Adrenal gland (tissue), 12 donors: ENCODE measurements around the gene SUMO4. TPM values are rescaled to one million over a fixed set of nuclear protein-coding genes. Genes with fewer than 3 reads are reported as not detected.

Experiments used
- DNase-seq, 7 donors: peaks; one replicate each; pipeline ENCODE4 v3.0.0-alpha.2; 2019 to 2020
- H3K27ac ChIP-seq, 5 donors: fragments of 200-600 bp; sonication (generic) in 4 of 5; 1 replicate in 3 of 5; 2 replicates in 2 of 5; pipeline versions ENCODE4 v1.5.1 to v1.8.0; 2016 to 2020; ENCODE audit warnings: mild to moderate bottlenecking in 1 of 5
- H3K27me3 ChIP-seq: fragments of 200-600 bp; 2 replicates; pipeline ENCODE4 v1.8.0; 2021
- H3K36me3 ChIP-seq, 2 donors: fragments of 200-600 bp; replicated peaks in 1 of 2; 1 replicate in 1 of 2; 2 replicates in 1 of 2; pipeline versions ENCODE4 v1.5.1 to v1.8.0; 2018 to 2022
- H3K4me1 ChIP-seq, 2 donors: fragments of 200-600 bp; replicated peaks in 1 of 2; 1 replicate in 1 of 2; 2 replicates in 1 of 2; pipeline versions ENCODE4 v1.5.1 to v1.8.0; 2018 to 2021
- H3K4me3 ChIP-seq, 4 donors: fragments of 200-600 bp; sonication (generic) in 3 of 4; one replicate each; pipeline ENCODE4 v1.5.1; 2016 to 2018
- H3K9me3 ChIP-seq, 3 donors: fragments of 200-600 bp; sonication (generic) in 1 of 3; replicated peaks in 1 of 3; 1 replicate in 2 of 3; 2 replicates in 1 of 3; pipeline versions ENCODE4 v1.5.1 to v1.8.0; 2016 to 2021
- CTCF ChIP-seq, 6 experiments: fragments of 450-650 bp in 4 of 6; fragments of 200-600 bp in 2 of 6; sonication (generic) in 1 of 6; IDR thresholded peaks; 1 replicate in 5 of 6; 2 replicates in 1 of 6; pipeline versions ENCODE4 v1.5.1 to v1.8.0; 2016 to 2021; ENCODE audit warnings: antibody characterized with exemption in 6 of 6, mild to moderate bottlenecking in 2 of 6, moderate library complexity in 1 of 6
- POLR2A ChIP-seq, 2 donors: fragments of 450-650 bp; IDR thresholded peaks; one replicate each; pipeline ENCODE4 v1.6.1; 2017; ENCODE audit warnings: antibody characterized with exemption in 2 of 2, mild to moderate bottlenecking in 2 of 2, moderate library complexity in 1 of 2
- WGBS, 4 donors: extraction: QIAGEN DNeasy Blood & Tissue Kit in 2 of 4; methylation state at CpG; one replicate each; pipeline versions ENCODE4 v1.1.5 to v1.1.7; 2013 to 2017; 5-methylcytosine and 5-hydroxymethylcytosine counted together
- intact Hi-C, 2 donors: fragments of 100-400 bp; cut with DNase I; formaldehyde crosslinking; loops; one replicate each; pipeline versions ENCODE4 v1.14.1 to v1.15.0; 2022 to 2023
- polyA plus RNA-seq, 3 donors: library from polyadenylated mRNA; stranded (reverse); fragments of 200-250 nt in 2 of 3; fragments of 350-450 nt in 1 of 3; fragmentation: Illumina TruSeq in 1 of 3; extraction: RNeasy Lipid Tissue Mini Kit (QIAGEN cat#74804) in 1 of 3; gene quantifications; one replicate each; pipeline ENCODE4 v1.2.3, GENCODE V29; 2013 to 2014
- total RNA-seq, 9 donors: library from RNA; depleted of rRNA in 4 of 9; stranded (reverse); fragments of >200 nt in 4 of 9; fragments of 120-200 nt in 1 of 9; fragmentation: NEBNext Ultra II Directional in 1 of 9; extraction: Animal tissue kit (Norgen Biotek cat#: 25700) in 1 of 9; gene quantifications; one replicate each; pipeline versions ENCODE4 v1.1.0 to v1.2.4, GENCODE V29; 2013 to 2023
- donor health status: healthy with polysubstance abuse.
- donor health status: Bipolar disorder and iron deficiency.
- donor health status: DM: yes; HTN: yes; CAD: no.
- donor health status: DM: no; HTN: no; CAD: no.
- donor health status: DM: no; HTN: no; CAD: no.
- donor health status: DM: yes; HTN: yes; CAD: no.

The SUMO4 gene
- total and polyA plus RNA-seq, 12 donors, result 0.18 to 3.4 (median 1.8) TPM; not detected in 4

- intact Hi-C loops, result no loop called here
- H3K36me3 ChIP-seq, result no peaks in the 10 kb centered on the region
- WGBS, 4 donors, result 89 to 97% (median 94%) methylated on average over 2 to 12 of the region's 12 CpGs
- H3K27ac ChIP-seq, result no peak overlapping the region
- peaks cover 3 to 16% of the 10 kb centered on the region in 2 donors for H3K4me1 ChIP-seq
- no peaks in the 10 kb centered on the region for H3K9me3 ChIP-seq
- TF ChIP-seq POLR2A (IDR thresholded peaks at IDR 0.05) (no peak), CTCF (IDR thresholded peaks at IDR 0.05) (no peak)
- peak in 1 of 7 donors; percentile 33 for DNase-seq
- H3K27me3 ChIP-seq, result no peaks in the 10 kb centered on the region
- H3K4me3 ChIP-seq, result no peak overlapping the region
Observed at GRCh38 chr6:149436647-149437046, 36.6 kb downstream of the SUMO4 start.

- Histone ChIP-seq H3K27me3 (no peaks in the 10 kb centered on the region), H3K4me3 (no peak overlapping the region), H3K27ac (no peak overlapping the region), H3K9me3 (no peaks in the 10 kb centered on the region), H3K4me1 (peaks cover 0 to 14% of the 10 kb centered on the region in 2 donors), H3K36me3 (no peaks in the 10 kb centered on the region)
- intact Hi-C loops, result no loop called here
- DNase-seq, result no peak
- TF ChIP-seq POLR2A (IDR thresholded peaks at IDR 0.05), result no peak
- WGBS, 4 donors, result 86 to 94% (median 89%) methylated on average over 3 of the region's 3 CpGs
Observed at GRCh38 chr6:149437212-149437611, 37.1 kb downstream of the SUMO4 start.

GRCh38 chr6:149438855-149439254 lies 38.8 kb downstream of the SUMO4 start:
- no peaks in the 10 kb centered on the region for H3K9me3 ChIP-seq
- H3K4me1 ChIP-seq, result peaks cover 0 to 14% of the 10 kb centered on the region in 2 donors
- H3K4me3 ChIP-seq, result no peak overlapping the region
- 69 to 80% (median 76%) methylated on average over 3 of the region's 3 CpGs for WGBS, 4 donors
- TF ChIP-seq POLR2A (IDR thresholded peaks at IDR 0.05) (no peak), CTCF (IDR thresholded peaks at IDR 0.05) (no peak)
- no peak overlapping the region for H3K27ac ChIP-seq
- no peak for DNase-seq
- intact Hi-C loops, result no loop called here
- H3K27me3 ChIP-seq, result no peaks in the 10 kb centered on the region
- H3K36me3 ChIP-seq, result no peaks in the 10 kb centered on the region

GRCh38 chr6:149439626-149440025 lies 39.6 kb downstream of the SUMO4 start:
- TF ChIP-seq POLR2A (IDR thresholded peaks at IDR 0.05) (no peak), CTCF (IDR thresholded peaks at IDR 0.05) (no peak)
- H3K9me3 ChIP-seq, result no peaks in the 10 kb centered on the region
- no peaks in the 10 kb centered on the region for H3K36me3 ChIP-seq
- no peak overlapping the region for H3K4me3 ChIP-seq
- no peaks in the 10 kb centered on the region for H3K27me3 ChIP-seq
- intact Hi-C loops, result no loop called here
- no peak overlapping the region for H3K27ac ChIP-seq
- peaks cover 0 to 14% of the 10 kb centered on the region in 2 donors for H3K4me1 ChIP-seq
- DNase-seq, result peak in 1 of 7 donors; percentile 11
- WGBS, 4 donors, result 84 to 92% (median 85%) methylated on average over 1 of the region's 1 CpG
